GM13976 (cell line): ENCODE results near the gene EPN1.
"Not testable (repeated sequence)": the region's sequence is repeated elsewhere in the genome, so short reads cannot be mapped to it uniquely, and the experiment has no call there.

Source experiments
- DNase-seq: peaks from one replicate; pipeline ENCODE4 v3.0.0; 2012; ENCODE audit warnings: low spot score
- CTCF ChIP-seq: IDR thresholded peaks from 2 replicates; pipeline ENCODE4 v1.5.1; 2012; ENCODE audit warnings: borderline replicate concordance, mild to moderate bottlenecking; ENCODE audit not compliant: insufficient read depth; ENCODE audit errors: extremely low read depth, missing control alignments, control extremely low read depth
- in situ Hi-C: fragments of 300-500 bp; cut with MboI; formaldehyde crosslinking; loops from one replicate; pipeline ENCODE4 v1.12.0; 2022; ENCODE audit warnings: low sequenced_read_pairs, mixed read lengths, inconsistent platforms; ENCODE audit not compliant: unreplicated experiment

The EPN1 gene

GRCh38 chr19:55720214-55720746 lies 45.3 kb downstream of the EPN1 start:
- in situ Hi-C loops: no loop called here
- no peak for TF ChIP-seq CTCF

GRCh38 chr19:55720801-55721200 lies 45.8 kb downstream of the EPN1 start:
- in situ Hi-C loops: no loop called here
- no peak for DNase-seq
- no peak for TF ChIP-seq CTCF

More at GRCh38 chr19:55720214-55720746, 45.3 kb downstream of the EPN1 start:
- no peak for DNase-seq

GRCh38 chr19:55723491-55723890 lies 48.5 kb downstream of the EPN1 start:
- in situ Hi-C loops: no loop called here
- DNase-seq: no peak
- TF ChIP-seq CTCF: no peak

GRCh38 chr19:55730378-55730777 lies 55.4 kb downstream of the EPN1 start:
- DNase-seq, in situ Hi-C loops: not testable (repeated sequence)

- in situ Hi-C loops: no loop called here
- TF ChIP-seq CTCF: no peak
- no peak for DNase-seq
Measured at GRCh38 chr19:55738302-55738701, 63.3 kb downstream of the EPN1 start, which contains the start of gene NLRP9. NLRP9 (minus strand) TSS chr19:55738402; CDS start chr19:55738374, 28 bp downstream.

- no peak for TF ChIP-seq CTCF
- no peak for DNase-seq
- in situ Hi-C loops: no loop called here
Measured at GRCh38 chr19:55750715-55751114, 75.7 kb downstream of the EPN1 start.

- TF ChIP-seq CTCF: no peak
- in situ Hi-C loops: no loop called here
- DNase-seq: no peak
Measured at GRCh38 chr19:55753401-55753800, 78.4 kb downstream of the EPN1 start.

GRCh38 chr19:55756808-55757207 lies 81.8 kb downstream of the EPN1 start:
- in situ Hi-C loops, DNase-seq: not testable (repeated sequence)

- in situ Hi-C loops, DNase-seq: not testable (repeated sequence)
Measured at GRCh38 chr19:55758797-55759196, 83.8 kb downstream of the EPN1 start, which contains the start of gene RFPL4A. RFPL4A (plus strand) TSS chr19:55759097; CDS start chr19:55761801, 2,704 bp downstream.
